ENCODE results near the gene BDNF.

The BDNF gene

GRCh38 chr11:27707676-27708075 is 7.4 kb upstream of the BDNF start:
- Histone ChIP-seq H3K4me1 (ENCODE audit: control insufficient read depth, insufficient read depth, low read length) (no peaks in the 10 kb centered on the region), H3K27ac (ENCODE audit: insufficient read depth, low read depth, low read length, poor library complexity, severe bottlenecking) (no peak overlapping the region), H3K27me3 (ENCODE audit: control insufficient read depth, insufficient read depth, low read length, poor library complexity, severe bottlenecking) (peaks cover 13% of the 10 kb centered on the region), H3K36me3 (ENCODE audit: control insufficient read depth, insufficient read depth, low read length) (no peaks in the 10 kb centered on the region), H3K9me3 (ENCODE audit: control insufficient read depth, low read length) (no peaks in the 10 kb centered on the region), H3K4me3 (ENCODE audit: insufficient read depth, low read depth, low read length) (no peak overlapping the region)
- 98 to 100% methylated on average over 3 of the region's 3 CpGs for WGBS, 2 experiments

GRCh38 chr11:27705873-27706820 is 5.9 kb upstream of the BDNF start:
- H3K4me1 ChIP-seq (ENCODE audit: control insufficient read depth, insufficient read depth, low read length): no peaks in the 10 kb centered on the region
- H3K27ac ChIP-seq (ENCODE audit: insufficient read depth, low read depth, low read length, poor library complexity, severe bottlenecking): no peak overlapping the region
- H3K4me3 ChIP-seq (ENCODE audit: insufficient read depth, low read depth, low read length): no peak overlapping the region
- 36 to 43% methylated on average over 5 of the region's 5 CpGs for WGBS, 2 experiments
- no peaks in the 10 kb centered on the region for H3K36me3 ChIP-seq (ENCODE audit: control insufficient read depth, insufficient read depth, low read length)
- H3K27me3 ChIP-seq (ENCODE audit: control insufficient read depth, insufficient read depth, low read length, poor library complexity, severe bottlenecking): peaks cover 28% of the 10 kb centered on the region
- H3K9me3 ChIP-seq (ENCODE audit: control insufficient read depth, low read length): no peaks in the 10 kb centered on the region

- 73 to 83% methylated on average over 2 to 3 of the region's 3 CpGs for WGBS, 2 experiments
- H3K27ac ChIP-seq (ENCODE audit: insufficient read depth, low read depth, low read length, poor library complexity, severe bottlenecking): no peak overlapping the region
- peaks cover 53% of the 10 kb centered on the region for H3K27me3 ChIP-seq (ENCODE audit: control insufficient read depth, insufficient read depth, low read length, poor library complexity, severe bottlenecking)
- no peaks in the 10 kb centered on the region for H3K36me3 ChIP-seq (ENCODE audit: control insufficient read depth, insufficient read depth, low read length)
- no peak overlapping the region for H3K4me3 ChIP-seq (ENCODE audit: insufficient read depth, low read depth, low read length)
- H3K9me3 ChIP-seq (ENCODE audit: control insufficient read depth, low read length): no peaks in the 10 kb centered on the region
- peaks cover 8% of the 10 kb centered on the region for H3K4me1 ChIP-seq (ENCODE audit: control insufficient read depth, insufficient read depth, low read length)
Observed at GRCh38 chr11:27703481-27703880, 3.2 kb upstream of the BDNF start.

GRCh38 chr11:27702811-27703210 is 2.6 kb upstream of the BDNF start:
- Histone ChIP-seq H3K4me3 (ENCODE audit: insufficient read depth, low read depth, low read length) (no peak overlapping the region), H3K27ac (ENCODE audit: insufficient read depth, low read depth, low read length, poor library complexity, severe bottlenecking) (no peak overlapping the region), H3K36me3 (ENCODE audit: control insufficient read depth, insufficient read depth, low read length) (no peaks in the 10 kb centered on the region), H3K9me3 (ENCODE audit: control insufficient read depth, low read length) (no peaks in the 10 kb centered on the region), H3K27me3 (ENCODE audit: control insufficient read depth, insufficient read depth, low read length, poor library complexity, severe bottlenecking) (peaks cover 60% of the 10 kb centered on the region), H3K4me1 (ENCODE audit: control insufficient read depth, insufficient read depth, low read length) (peaks cover 12% of the 10 kb centered on the region)
- WGBS, 2 experiments: 66 to 68% methylated on average over 4 to 6 of the region's 6 CpGs

- 1% methylated on average over 29 to 30 of the region's 30 CpGs for WGBS, 2 experiments
- Histone ChIP-seq H3K27me3 (ENCODE audit: control insufficient read depth, insufficient read depth, low read length, poor library complexity, severe bottlenecking) (peaks cover 65% of the 10 kb centered on the region), H3K27ac (ENCODE audit: insufficient read depth, low read depth, low read length, poor library complexity, severe bottlenecking) (no peak overlapping the region), H3K36me3 (ENCODE audit: control insufficient read depth, insufficient read depth, low read length) (no peaks in the 10 kb centered on the region), H3K4me1 (ENCODE audit: control insufficient read depth, insufficient read depth, low read length) (peaks cover 19% of the 10 kb centered on the region), H3K4me3 (ENCODE audit: insufficient read depth, low read depth, low read length) (peak overlapping the region; percentile 67), H3K9me3 (ENCODE audit: control insufficient read depth, low read length) (no peaks in the 10 kb centered on the region)
Observed at GRCh38 chr11:27701355-27702105, 1.3 kb upstream of the BDNF start.

GRCh38 chr11:27699926-27700350 is 317 bp downstream of the BDNF start:
- H3K27me3 ChIP-seq (ENCODE audit: control insufficient read depth, insufficient read depth, low read length, poor library complexity, severe bottlenecking): peaks cover 67% of the 10 kb centered on the region
- 0 to 1% methylated on average over 25 to 27 of the region's 28 CpGs for WGBS, 2 experiments

GRCh38 chr11:27699242-27699925 is 871 bp downstream of the BDNF start:
- 0% methylated on average over 30 of the region's 30 CpGs for WGBS, 2 experiments

More at GRCh38 chr11:27699926-27700350, 317 bp downstream of the BDNF start:
- Histone ChIP-seq H3K9me3 (ENCODE audit: control insufficient read depth, low read length) (no peaks in the 10 kb centered on the region), H3K4me1 (ENCODE audit: control insufficient read depth, insufficient read depth, low read length) (peaks cover 19% of the 10 kb centered on the region), H3K36me3 (ENCODE audit: control insufficient read depth, insufficient read depth, low read length) (no peaks in the 10 kb centered on the region), H3K27ac (ENCODE audit: insufficient read depth, low read depth, low read length, poor library complexity, severe bottlenecking) (no peak overlapping the region), H3K4me3 (ENCODE audit: insufficient read depth, low read depth, low read length) (peak overlapping the region; percentile 67)

GRCh38 chr11:27698872-27699241 is 1.4 kb downstream of the BDNF start:
- Histone ChIP-seq H3K27me3 (ENCODE audit: control insufficient read depth, insufficient read depth, low read length, poor library complexity, severe bottlenecking) (peaks cover 66% of the 10 kb centered on the region), H3K36me3 (ENCODE audit: control insufficient read depth, insufficient read depth, low read length) (no peaks in the 10 kb centered on the region), H3K4me1 (ENCODE audit: control insufficient read depth, insufficient read depth, low read length) (peaks cover 19% of the 10 kb centered on the region), H3K4me3 (ENCODE audit: insufficient read depth, low read depth, low read length) (peak overlapping the region; percentile 67), H3K9me3 (ENCODE audit: control insufficient read depth, low read length) (no peaks in the 10 kb centered on the region), H3K27ac (ENCODE audit: insufficient read depth, low read depth, low read length, poor library complexity, severe bottlenecking) (no peak overlapping the region)
- WGBS, 2 experiments: 0% methylated on average over 18 of the region's 18 CpGs

More at GRCh38 chr11:27699242-27699925, 871 bp downstream of the BDNF start:
- Histone ChIP-seq H3K27ac (ENCODE audit: insufficient read depth, low read depth, low read length, poor library complexity, severe bottlenecking) (no peak overlapping the region), H3K27me3 (ENCODE audit: control insufficient read depth, insufficient read depth, low read length, poor library complexity, severe bottlenecking) (peaks cover 67% of the 10 kb centered on the region), H3K4me3 (ENCODE audit: insufficient read depth, low read depth, low read length) (peak overlapping the region; percentile 67), H3K36me3 (ENCODE audit: control insufficient read depth, insufficient read depth, low read length) (no peaks in the 10 kb centered on the region), H3K4me1 (ENCODE audit: control insufficient read depth, insufficient read depth, low read length) (peaks cover 19% of the 10 kb centered on the region), H3K9me3 (ENCODE audit: control insufficient read depth, low read length) (no peaks in the 10 kb centered on the region)

- Histone ChIP-seq H3K36me3 (ENCODE audit: control insufficient read depth, insufficient read depth, low read length) (no peaks in the 10 kb centered on the region), H3K27ac (ENCODE audit: insufficient read depth, low read depth, low read length, poor library complexity, severe bottlenecking) (no peak overlapping the region), H3K4me1 (ENCODE audit: control insufficient read depth, insufficient read depth, low read length) (peaks cover 19% of the 10 kb centered on the region), H3K9me3 (ENCODE audit: control insufficient read depth, low read length) (no peaks in the 10 kb centered on the region), H3K27me3 (ENCODE audit: control insufficient read depth, insufficient read depth, low read length, poor library complexity, severe bottlenecking) (peaks cover 55% of the 10 kb centered on the region), H3K4me3 (ENCODE audit: insufficient read depth, low read depth, low read length) (no peak overlapping the region)
- 22 to 60% methylated on average over 1 to 2 of the region's 2 CpGs for WGBS, 2 experiments
Observed at GRCh38 chr11:27697679-27698275, 2.5 kb downstream of the BDNF start.

Data from ectodermal cell (in vitro differentiated cells).